Activated CD4-positive, CD25-positive, alpha-beta regulatory T cell treated with anti-CD3 and anti-CD28 coated beads, Interleukin-2, amount 50 U/mL, for 72 hours (primary cell): ENCODE data around the gene RELB.
A peak's percentile ranks its signal among the peaks of the same experiment; 100 is the strongest.
"Not testable (repeated sequence)": the region's sequence is repeated elsewhere in the genome, so short reads cannot be mapped to it uniquely, and the experiment has no call there.

Source experiments
- DNase-seq: peaks from one replicate; pipeline ENCODE4 v3.0.0; 2021

Gene RELB

DNA sequence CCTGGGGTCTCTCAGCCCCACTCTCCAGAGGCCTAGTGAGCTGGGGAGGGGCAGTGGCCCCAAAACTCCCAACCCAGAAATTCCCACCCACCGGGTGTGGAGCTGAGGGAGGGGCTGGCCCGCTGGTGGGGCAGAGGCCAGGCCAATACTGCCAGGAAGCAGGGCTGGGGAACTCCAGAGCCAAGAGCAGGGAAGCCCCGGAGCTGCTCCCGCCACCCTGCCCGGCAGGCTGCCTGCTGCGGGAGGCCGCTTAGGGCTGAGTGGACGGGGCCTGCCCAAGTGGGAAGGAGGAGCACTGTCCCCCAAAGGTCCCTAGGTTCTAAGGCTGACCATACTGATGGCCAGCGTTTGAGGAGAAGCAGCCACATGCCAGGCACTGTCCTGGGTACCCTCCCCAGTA is 13.0 kb upstream of the RELB start:
- no peak for DNase-seq

DNA sequence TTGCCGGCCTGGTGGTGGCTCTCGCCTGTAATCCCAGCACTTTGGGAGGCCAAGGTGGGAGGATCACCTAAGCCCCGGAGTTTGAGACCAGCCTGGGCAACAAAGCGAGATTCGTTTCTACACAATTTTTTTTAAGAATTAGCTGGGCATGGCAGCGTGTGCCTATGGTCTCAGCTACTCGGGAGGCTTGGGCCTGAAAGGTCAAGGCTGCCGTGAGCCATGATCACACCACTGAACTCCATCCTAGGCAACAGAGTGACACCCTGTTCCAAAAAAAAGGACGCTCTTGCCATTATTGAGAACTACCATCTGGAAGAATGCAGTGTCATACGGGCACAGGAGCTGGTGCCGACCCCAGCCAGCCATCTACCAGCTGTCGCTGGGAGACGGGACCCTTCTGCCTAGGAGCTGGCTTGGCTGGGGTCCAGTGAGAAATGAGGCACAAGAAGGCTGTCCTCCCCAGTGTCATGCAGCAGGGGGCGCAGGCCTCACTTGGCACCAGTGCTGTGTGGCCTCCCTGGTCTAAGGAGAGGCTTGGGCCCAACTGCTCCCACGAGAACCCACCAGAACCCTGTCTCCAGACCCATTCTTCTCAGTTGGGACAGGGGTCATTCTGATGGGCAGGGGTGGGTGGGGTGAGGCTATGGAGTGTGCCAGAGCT is 12.2 kb upstream of the RELB start:
- DNase-seq: peak; percentile 49

GRCh38 chr19:44990459-44990858 is 10.8 kb upstream of the RELB start:
- DNase-seq: no peak

DNA sequence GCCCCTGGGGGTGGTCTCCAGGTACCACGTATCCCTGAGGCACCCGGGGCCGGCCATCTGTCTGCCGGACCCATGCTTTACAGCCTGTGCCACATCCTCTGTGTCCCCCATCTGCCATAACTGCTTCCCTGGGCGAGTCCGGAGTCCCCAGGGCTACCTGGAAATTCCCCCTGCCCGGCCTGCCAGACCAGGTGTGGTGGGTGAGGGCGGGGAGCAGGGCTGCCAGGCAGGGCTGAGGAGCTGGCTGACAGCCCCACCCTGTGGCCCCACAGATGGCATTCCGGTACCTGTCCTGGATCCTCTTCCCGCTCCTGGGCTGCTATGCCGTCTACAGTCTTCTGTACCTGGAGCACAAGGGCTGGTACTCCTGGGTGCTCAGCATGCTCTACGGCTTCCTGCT is 10.3 kb upstream of the RELB start:
- DNase-seq: no peak

DNA sequence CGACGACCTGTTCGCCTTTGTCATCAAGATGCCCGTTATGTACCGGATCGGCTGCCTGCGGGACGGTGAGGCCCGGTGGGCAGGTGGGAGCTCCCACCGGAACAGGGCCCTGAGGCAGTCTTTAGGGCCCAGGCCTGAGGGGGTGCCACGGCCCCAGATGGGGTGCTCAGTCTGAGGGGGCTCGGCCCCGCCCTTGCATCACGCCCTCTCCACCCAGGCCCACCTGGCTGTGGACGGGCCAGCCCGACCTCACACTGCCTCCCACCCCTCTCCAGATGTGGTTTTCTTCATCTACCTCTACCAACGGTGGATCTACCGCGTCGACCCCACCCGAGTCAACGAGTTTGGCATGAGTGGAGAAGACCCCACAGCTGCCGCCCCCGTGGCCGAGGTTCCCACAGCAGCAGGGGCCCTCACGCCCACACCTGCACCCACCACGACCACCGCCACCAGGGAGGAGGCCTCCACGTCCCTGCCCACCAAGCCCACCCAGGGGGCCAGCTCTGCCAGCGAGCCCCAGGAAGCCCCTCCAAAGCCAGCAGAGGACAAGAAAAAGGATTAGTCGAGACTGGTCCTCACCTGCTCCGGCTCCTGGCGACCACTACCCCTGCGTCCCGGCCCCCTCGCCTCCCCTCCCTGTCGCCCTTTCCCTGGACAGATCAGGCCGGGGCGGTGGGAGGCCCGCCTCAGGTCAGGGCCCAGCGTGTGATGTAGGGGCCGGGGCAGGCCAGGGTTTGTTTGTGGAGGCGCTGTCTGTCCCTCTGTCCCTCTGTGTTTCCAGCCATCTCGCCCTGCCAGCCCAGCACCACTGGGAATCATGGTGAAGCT is 8.7 kb upstream of the RELB start:
- DNase-seq: no peak

DNA sequence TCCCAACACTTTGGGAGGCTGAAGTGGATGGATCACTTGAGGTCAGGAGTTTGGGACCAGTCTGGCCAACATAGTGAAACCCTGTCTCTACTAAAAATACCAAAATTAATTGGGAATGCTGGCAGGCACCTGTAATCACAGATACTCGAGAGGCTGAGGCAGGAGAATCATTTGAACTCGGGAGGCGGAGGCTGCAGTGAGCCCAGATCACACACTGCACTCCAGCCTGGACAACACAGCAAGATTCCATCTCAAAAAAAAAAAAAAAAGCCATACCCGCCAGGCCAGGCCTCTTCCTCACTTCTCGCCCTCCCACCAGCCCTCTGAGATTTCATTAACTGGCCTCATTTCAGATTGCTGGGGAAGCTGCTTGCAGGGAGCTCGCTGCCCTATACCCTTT is 7.7 kb upstream of the RELB start:
- no peak for DNase-seq

DNA sequence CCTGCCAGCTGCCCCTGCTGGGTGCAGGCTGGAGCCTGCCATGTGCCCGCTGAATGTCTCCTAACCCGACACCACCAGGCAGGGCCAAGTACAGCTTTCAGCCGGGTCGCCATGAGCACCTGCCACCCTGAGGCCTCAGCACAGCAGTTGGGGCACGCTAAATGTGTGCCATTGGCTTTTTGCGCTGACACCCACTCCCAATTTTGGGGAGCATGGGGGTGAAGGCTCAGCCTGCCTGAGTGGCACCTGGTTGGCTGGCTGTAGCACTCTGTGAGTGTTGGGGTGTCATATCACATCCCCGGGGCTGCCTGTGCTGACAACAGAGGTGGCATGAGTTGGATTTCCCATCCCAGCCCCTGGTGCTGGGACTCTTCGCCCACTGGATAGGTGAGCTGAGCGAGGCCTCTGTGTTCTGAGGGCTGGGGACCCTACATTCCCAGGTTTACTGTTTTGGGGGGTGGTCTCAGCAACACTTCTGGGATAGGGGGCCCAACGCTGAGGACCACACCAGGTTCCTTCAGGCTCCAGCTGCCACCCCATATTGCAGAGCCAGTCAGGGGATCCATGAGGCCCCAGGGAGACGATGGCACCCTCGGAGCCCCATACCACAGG is 7.2 kb upstream of the RELB start:
- no peak for DNase-seq

GRCh38 chr19:44998025-44998424 is 3.2 kb upstream of the RELB start:
- no peak for DNase-seq

DNA sequence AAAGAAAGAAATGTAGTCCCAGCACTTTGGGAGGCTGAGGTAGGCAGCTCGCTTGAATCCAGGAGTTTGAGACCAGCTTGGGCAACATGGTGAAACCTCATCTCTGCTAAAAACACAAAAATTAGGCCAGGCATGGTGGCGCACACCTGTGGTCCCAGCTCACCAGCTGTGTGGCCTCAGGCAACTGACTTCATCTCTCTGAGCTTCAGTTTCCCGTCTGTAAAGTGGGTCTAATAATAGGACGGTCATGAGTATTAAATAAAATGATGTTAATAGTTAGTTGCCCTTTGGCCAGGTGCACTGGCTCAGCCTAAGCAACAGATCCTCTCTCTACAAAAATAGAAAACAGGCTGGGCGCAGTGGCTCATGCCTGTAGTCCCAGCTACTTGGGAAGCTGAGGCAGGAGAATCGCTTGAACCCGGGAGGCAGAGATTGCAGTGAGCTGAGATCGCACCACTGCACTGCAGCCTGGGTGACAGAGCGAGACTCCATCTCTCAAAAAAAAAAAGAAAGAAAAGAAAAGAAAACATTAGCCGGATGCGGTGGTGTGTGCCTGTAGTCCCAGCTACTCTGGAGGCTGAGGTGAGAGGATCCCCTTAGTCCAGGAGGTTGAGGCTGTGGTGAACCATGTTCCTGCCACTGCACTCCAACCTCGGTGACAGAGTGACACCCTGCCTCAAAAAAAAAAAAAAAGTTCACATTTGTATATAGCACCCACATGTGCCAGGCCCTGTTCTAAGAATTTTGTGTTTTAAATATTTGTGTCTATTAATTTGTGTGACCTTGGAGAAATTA is 1.9 kb upstream of the RELB start:
- DNase-seq: not testable (repeated sequence)

DNA sequence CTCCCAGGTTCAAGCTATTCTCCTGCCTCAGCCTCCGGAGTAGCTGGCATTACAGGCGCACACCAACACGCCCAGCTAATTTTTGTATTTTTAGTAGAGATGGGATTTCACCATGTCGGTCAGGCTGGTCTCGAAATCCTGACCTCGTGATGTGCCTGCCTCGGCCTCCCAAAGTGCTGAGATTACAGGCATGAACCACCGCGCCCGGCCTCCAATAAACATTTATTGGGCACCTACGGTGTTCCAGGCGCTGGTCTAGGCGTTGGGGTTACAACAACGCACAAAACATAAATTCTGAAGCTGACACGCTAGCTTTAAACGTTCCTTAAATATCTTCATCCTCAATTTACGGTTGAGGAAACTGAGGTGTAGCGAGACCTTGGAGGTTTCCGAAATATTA is 599 bp upstream of the RELB start:
- not testable (repeated sequence) for DNase-seq

DNA sequence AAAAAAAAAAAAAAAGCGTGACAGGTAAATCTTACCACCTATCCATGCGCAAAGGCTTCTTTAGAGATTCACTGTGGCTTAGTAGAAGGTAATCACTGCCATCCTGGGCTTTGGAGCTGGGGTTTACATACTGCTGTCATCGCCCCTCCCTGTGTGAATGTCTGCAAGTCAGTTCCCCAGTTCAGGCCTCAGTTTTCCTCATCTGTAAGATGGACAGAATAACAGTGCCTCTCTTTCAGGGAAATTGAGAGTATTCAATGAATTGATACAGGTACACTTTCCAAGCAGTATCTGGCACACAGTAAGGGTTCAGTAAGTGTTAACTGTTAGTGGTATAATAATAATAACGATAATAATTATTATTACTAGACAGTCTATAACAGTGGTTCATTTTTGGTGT is 2.2 kb downstream of the RELB start:
- no peak for DNase-seq

GRCh38 chr19:45005787-45006186 is 4.5 kb downstream of the RELB start:
- no peak for DNase-seq

- no peak for DNase-seq
Measured at GRCh38 chr19:45008552-45008951, 7.3 kb downstream of the RELB start.

GRCh38 chr19:45009625-45010255 is 8.5 kb downstream of the RELB start:
- no peak for DNase-seq

DNA sequence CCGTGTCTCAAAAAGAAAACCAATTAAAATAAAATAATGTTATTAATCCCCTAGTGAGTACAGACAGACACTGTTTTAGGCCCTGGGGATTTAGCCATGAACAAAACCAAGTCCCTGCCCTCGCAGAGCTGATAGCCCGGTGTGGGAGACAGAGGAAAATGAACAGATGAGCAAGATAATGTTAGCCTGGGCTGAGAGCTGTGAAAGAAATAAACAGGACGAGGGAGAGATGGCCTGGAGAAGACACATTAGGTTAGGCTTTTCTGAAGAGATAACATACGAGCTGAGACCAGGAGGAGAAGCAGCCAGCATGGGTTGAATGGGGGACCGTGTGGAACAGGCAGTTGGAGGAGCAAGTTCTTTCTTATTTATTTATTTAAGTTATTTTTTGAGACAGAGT is 9.0 kb downstream of the RELB start:
- no peak for DNase-seq

- no peak for DNase-seq
Measured at GRCh38 chr19:45011959-45012358, 10.7 kb downstream of the RELB start.

- peak; percentile 62 for DNase-seq
Measured at GRCh38 chr19:45016388-45017314, 15.4 kb downstream of the RELB start.

GRCh38 chr19:45019187-45019586 is 17.9 kb downstream of the RELB start:
- no peak for DNase-seq

DNA sequence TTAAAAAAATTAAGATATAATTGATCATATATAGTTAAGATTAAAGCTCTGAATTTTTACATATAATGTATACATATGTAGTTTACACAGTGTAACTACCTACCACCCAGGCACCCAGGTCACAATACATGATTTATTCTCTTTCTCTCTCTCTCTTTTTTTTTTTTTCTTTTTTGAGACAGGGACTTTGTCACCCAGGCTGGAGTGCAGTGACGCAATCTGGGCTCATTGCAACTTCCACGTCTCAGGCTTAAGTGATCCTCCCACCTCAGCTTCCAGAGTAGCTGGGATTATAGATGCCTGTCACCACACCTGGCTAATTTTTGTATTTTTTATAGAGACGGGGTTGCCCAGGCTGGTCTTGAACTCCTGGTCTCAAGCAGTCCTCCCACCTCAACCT is 18.8 kb downstream of the RELB start:
- no peak for DNase-seq

DNA sequence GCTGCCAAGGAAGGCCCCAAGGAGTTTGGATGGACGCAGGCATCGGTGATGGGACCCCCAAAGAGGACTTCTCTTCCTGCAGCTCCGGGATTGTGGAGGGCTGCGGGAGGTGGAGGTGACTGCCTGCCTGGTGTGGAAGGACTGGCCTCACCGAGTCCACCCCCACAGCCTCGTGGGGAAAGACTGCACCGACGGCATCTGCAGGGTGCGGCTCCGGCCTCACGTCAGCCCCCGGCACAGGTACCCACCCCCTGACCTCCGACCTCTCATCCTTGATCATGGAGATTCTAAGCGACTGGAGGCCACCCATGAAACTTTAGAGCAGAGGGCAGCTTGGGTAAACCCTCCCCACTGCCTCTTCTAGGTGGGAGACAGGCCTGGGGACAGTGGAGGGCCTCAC is 20.7 kb downstream of the RELB start:
- no peak for DNase-seq

- no peak for DNase-seq
Measured at GRCh38 chr19:45023048-45023447, 21.8 kb downstream of the RELB start.

DNA sequence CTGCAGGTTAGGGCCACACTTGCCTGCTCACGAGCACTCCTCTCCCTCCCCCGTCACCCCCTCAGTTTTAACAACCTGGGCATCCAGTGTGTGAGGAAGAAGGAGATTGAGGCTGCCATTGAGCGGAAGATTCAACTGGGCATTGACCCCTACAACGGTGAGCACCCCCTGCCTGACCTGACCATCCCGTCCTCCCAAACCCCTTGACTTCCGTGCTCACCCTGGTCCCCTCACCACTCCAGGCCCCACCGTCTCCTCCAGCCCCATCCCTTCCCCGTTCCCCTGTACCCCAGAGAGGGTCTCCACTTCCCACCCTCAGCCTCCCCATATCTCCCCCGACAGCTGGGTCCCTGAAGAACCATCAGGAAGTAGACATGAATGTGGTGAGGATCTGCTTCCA is 24.0 kb downstream of the RELB start:
- no peak for DNase-seq
